Measurements from ENCODE around the gene ARHGAP27.
A peak's percentile ranks its signal among the peaks of the same experiment; 100 is the strongest.

ARHGAP27 gene

DNA sequence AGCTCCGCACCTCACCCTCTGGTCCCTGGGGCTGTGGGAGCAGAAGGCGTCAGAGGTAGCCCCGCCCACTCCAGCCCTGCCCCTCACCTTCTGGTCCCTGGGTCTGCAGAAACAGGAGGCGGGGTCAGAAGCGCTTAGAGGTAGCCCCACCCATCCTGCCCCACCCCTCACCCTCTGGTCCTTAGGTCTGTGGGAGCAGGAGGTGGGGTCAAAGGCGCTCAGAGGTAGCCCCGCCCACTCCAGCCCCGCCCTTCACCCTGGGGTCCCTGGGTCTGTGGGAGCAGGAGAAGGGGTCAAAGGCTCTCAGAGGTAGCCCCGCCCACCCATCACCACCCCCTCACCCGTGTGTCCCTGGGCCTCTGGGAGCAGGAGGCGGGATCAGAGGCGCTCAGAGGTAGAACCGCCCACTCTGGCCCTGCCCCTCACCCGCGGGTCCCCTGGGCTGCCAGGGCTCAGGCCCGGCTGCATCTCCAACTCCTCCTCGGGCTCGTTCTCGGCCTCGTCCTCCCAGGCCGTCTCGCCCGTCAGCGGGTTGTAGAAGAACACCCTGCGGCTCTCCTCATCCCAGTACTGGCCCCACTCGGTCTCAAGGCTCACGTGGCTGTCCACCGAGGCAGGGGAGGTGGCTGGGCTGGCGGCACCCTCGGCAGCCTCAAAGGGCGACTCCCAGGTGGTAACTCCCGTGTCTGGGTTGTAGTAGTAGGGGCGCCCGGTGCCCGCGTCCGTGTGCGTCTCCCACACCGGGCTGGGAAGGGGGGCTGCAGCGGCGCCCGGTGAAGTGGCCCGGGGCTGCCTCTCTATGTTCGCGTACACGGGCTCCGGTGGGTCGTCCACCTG lies 27.2 kb downstream of the ARHGAP27 start:
- TF ChIP-seq, protein P1, sequence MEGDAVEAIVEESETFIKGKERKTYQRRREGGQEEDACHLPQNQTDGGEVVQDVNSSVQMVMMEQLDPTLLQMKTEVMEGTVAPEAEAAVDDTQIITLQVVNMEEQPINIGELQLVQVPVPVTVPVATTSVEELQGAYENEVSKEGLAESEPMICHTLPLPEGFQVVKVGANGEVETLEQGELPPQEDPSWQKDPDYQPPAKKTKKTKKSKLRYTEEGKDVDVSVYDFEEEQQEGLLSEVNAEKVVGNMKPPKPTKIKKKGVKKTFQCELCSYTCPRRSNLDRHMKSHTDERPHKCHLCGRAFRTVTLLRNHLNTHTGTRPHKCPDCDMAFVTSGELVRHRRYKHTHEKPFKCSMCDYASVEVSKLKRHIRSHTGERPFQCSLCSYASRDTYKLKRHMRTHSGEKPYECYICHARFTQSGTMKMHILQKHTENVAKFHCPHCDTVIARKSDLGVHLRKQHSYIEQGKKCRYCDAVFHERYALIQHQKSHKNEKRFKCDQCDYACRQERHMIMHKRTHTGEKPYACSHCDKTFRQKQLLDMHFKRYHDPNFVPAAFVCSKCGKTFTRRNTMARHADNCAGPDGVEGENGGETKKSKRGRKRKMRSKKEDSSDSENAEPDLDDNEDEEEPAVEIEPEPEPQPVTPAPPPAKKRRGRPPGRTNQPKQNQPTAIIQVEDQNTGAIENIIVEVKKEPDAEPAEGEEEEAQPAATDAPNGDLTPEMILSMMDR (IDR thresholded peaks at IDR 0.05; ENCODE audit: low read depth, low read length), result no peak
- DNase-seq (ENCODE audit: low read depth, low spot score), result no peak
- in situ Hi-C loops (cut with HindIII; ENCODE audit: low sequenced_read_pairs), result no loop called here
- H3K4me3 ChIP-seq (ENCODE audit: low read depth, low read length), result peak overlapping the region; percentile 23

DNA sequence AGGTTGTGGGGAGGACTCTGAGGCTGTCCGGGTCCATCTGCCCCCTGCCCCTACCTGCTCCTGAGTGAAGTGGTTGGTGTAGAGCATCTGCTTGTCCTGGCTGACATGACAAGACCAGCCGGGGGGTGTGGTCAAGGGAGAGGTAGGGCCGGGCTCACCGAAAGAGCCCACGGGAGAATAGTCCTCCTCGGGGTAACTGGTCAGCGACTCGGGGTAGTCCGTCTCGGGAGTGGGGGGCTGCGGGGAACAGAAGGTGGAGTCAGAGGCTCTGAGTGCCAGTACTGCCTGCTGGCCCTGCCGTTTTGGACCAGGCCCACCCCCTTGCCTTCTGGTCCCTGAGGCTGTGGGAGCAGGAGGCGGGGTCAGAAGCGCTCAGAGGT lies 27.8 kb downstream of the ARHGAP27 start:
- no peak for DNase-seq (ENCODE audit: low read depth, low spot score)
- H3K4me3 ChIP-seq (ENCODE audit: low read depth, low read length), result no peak overlapping the region
- in situ Hi-C loops (cut with HindIII; ENCODE audit: low sequenced_read_pairs), result no loop called here
- TF ChIP-seq, protein P1 (IDR thresholded peaks at IDR 0.05; ENCODE audit: low read depth, low read length), result no peak

DNA sequence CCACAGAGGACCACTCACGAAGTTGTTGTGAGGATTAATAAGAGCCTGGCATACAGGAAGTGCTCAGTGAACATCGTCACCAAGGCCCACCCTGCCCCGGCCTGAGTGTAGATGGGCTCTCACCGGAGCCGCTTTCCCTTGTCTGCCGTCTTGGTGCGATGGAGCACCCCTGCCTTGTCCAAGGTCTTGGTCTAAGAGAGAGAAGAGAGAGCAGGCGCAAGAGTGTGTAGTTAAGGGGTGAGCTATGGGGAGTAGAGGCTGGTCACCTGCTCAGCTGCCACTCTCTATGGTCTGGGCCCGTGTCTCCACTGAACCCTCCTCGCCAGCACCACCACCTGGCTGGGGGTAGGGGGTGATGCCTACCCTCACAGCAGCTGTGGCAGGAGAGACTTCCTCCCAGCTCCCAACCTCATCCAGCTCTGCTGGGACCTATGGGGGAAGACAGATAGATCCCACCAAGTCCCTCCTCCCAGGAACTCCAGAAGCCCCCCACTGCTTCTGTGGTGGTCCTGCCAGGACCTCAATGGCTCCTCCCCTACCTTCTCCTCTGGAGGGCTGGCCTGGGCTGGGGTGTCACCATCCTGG lies 28.7 kb downstream of the ARHGAP27 start:
- DNase-seq (ENCODE audit: low read depth, low spot score), result no peak
- no peak overlapping the region for H3K4me3 ChIP-seq (ENCODE audit: low read depth, low read length)
- in situ Hi-C loops (cut with HindIII; ENCODE audit: low sequenced_read_pairs), result no loop called here
- TF ChIP-seq, protein P1 (IDR thresholded peaks at IDR 0.05; ENCODE audit: low read depth, low read length), result no peak

DNA sequence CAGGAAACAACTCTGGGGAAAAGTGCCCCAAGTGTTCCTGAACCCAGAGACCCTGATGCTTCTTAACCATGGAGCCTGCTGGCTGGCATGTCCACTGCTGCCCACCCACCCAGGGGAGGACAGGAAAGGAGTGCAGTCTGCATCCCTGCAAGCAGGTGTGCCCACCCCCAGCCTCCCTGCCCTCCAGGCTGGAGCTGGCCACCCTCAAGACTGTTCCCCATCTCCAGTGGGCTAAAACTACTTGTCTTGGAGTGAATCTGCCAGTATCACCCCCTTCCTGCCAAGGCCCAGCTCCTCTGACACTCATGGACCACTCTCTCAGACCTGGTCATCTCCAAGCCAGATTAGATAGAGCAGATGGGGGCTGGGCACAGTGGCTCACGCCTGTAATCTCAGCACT lies 29.8 kb downstream of the ARHGAP27 start:
- DNase-seq (ENCODE audit: low read depth, low spot score), result no peak
- in situ Hi-C loops (cut with HindIII; ENCODE audit: low sequenced_read_pairs), result no loop called here
- TF ChIP-seq, protein P1 (IDR thresholded peaks at IDR 0.05; ENCODE audit: low read depth, low read length), result no peak
- H3K4me3 ChIP-seq (ENCODE audit: low read depth, low read length), result no peak overlapping the region

DNA sequence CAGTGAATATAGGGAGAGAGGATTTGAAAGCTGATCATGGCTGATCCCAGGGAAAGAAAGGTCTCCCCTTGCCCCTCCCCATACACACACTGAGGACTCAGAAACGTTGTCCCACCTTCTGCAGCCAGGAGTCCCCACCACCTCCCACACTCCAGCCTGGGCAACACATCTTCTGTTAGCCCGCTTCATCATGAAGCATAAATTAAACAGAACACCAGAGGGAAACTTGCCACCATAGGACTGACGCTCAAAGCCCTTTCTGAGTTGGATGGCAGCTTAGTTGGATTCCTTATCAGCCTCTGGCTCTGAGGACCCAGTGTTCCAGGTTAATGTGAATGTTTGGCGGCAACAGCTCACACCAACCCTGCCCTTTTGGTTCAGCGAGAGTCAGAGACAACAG lies 33.9 kb downstream of the ARHGAP27 start:
- TF ChIP-seq, protein P1 (IDR thresholded peaks at IDR 0.05; ENCODE audit: low read depth, low read length), result peak; percentile 6
- no peak overlapping the region for H3K4me3 ChIP-seq (ENCODE audit: low read depth, low read length)
- no peak for DNase-seq (ENCODE audit: low read depth, low spot score)
- in situ Hi-C loops (cut with HindIII; ENCODE audit: low sequenced_read_pairs), result no loop called here

DNA sequence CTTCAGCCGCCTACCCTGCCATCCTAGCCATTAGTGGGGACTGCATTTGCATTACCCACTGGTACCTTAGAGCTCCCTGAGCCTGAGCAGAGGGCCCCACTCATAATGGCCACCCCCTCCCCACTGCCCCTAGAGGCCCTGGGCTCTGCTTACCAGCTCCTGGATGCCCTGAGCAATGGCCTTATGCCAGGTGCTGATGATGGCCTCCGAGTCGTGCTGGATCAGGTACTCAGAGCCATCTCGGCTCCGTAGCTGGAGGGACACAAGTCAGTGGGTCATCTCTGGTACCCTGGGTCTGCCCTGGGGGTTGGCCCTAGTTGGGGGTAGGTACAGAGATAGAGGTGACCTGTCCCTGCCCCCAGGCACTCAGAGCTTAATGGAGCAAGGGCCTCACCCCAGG lies 34.9 kb downstream of the ARHGAP27 start:
- TF ChIP-seq, protein P1 (IDR thresholded peaks at IDR 0.05; ENCODE audit: low read depth, low read length), result no peak
- in situ Hi-C loops (cut with HindIII; ENCODE audit: low sequenced_read_pairs), result no loop called here
- no peak overlapping the region for H3K4me3 ChIP-seq (ENCODE audit: low read depth, low read length)
- no peak for DNase-seq (ENCODE audit: low read depth, low spot score)

Data from astrocyte of the spinal cord (primary cell).